Mesothelial cell of epicardium (in vitro differentiated cells): ENCODE results near the gene CLDN19. TPM values are rescaled to one million over a fixed set of nuclear protein-coding genes. Genes with fewer than 3 reads are reported as not detected.

Experiments used
- DNase-seq, 2 experiments: peaks; one replicate each; pipeline ENCODE4 v3.0.0; 2021; ENCODE audit warnings: low spot score in 2 of 2; ENCODE audit not compliant: unreplicated experiment in 2 of 2
- H3K27ac Mint-ChIP-seq: 2 replicates; pipeline ENCODE4 v1.8.0; 2021; ENCODE audit warnings: mixed read lengths
- H3K27me3 Mint-ChIP-seq: 2 replicates; pipeline ENCODE4 v1.8.0; 2021; ENCODE audit warnings: low read depth, mixed read lengths
- H3K36me3 Mint-ChIP-seq: 2 replicates; pipeline ENCODE4 v1.8.0; 2021; ENCODE audit warnings: mixed read lengths
- H3K4me1 Mint-ChIP-seq: 2 replicates; pipeline ENCODE4 v1.8.0; 2021; ENCODE audit warnings: mixed read lengths
- H3K4me3 Mint-ChIP-seq: 2 replicates; pipeline ENCODE4 v1.8.0; 2021; ENCODE audit warnings: mild to moderate bottlenecking, moderate library complexity, mixed read lengths
- H3K9me3 Mint-ChIP-seq: 2 replicates; pipeline ENCODE4 v1.8.0; 2021; ENCODE audit warnings: mixed read lengths
- total RNA-seq: library from RNA; stranded (reverse); gene quantifications from 3 replicates; pipeline ENCODE4 v1.2.1, GENCODE V29; 2021
- TF ChIP-seq, protein P1 (sequence below): fragments of 200-600 bp; sonication (generic); IDR thresholded peaks from one replicate; pipeline ENCODE4 v1.5.0; 2021; ENCODE audit warnings: antibody characterized with exemption; ENCODE audit not compliant: unreplicated experiment

Gene CLDN19
- total RNA-seq, 1 donor from 2014 or later, result 1.6 TPM

DNA sequence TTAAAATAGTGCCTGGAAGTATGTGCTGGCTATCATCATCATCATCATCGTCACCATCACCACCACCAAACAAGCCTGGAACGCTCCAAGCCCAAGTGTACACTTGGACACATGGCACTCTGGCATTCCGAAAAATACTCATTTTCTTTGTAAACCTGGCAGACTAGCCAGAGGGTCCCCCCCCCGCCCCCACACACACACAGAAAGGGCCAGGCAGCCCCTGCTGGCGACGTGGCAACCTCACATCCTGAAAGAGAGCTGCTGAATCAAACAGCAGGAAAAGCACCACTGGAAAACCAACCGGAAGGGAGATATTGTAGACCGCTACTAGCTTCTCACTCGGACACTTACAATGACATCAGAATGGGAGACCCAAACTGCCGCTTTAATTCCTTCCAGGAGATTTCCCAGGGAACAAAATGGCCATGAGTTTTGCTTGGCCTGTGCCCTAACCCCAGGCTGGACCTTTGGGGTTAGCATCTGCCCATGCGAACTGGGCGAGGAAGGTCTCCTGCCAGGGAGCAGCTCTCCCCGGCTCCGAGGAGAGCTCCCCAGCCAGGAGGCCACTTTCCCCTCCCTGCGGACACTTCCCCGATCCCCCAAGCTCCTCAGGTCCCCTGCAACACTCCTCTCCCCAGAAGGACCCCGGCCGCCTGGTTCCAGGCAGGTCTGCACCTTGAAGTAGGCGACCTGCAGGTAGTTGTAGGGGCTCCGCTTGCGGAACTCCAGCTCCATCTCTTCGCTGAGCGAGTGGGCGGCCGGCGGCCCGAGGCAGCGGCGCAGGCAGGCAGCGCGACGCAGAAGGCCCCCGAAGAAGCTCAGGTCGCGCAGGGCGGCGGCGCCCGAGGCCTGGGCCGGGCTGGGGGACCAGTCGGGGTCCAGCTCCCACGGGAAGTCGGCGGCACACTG, 26.1 kb upstream of the CLDN19 start:
- H3K4me3 Mint-ChIP-seq, result no peak overlapping the region
- H3K27me3 Mint-ChIP-seq, result no peaks in the 10 kb centered on the region
- H3K27ac Mint-ChIP-seq, result no peak overlapping the region
- TF ChIP-seq, protein P1, sequence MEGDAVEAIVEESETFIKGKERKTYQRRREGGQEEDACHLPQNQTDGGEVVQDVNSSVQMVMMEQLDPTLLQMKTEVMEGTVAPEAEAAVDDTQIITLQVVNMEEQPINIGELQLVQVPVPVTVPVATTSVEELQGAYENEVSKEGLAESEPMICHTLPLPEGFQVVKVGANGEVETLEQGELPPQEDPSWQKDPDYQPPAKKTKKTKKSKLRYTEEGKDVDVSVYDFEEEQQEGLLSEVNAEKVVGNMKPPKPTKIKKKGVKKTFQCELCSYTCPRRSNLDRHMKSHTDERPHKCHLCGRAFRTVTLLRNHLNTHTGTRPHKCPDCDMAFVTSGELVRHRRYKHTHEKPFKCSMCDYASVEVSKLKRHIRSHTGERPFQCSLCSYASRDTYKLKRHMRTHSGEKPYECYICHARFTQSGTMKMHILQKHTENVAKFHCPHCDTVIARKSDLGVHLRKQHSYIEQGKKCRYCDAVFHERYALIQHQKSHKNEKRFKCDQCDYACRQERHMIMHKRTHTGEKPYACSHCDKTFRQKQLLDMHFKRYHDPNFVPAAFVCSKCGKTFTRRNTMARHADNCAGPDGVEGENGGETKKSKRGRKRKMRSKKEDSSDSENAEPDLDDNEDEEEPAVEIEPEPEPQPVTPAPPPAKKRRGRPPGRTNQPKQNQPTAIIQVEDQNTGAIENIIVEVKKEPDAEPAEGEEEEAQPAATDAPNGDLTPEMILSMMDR, result peak; percentile 35
- peaks cover 7% of the 10 kb centered on the region for H3K36me3 Mint-ChIP-seq
- H3K9me3 Mint-ChIP-seq, result no peaks in the 10 kb centered on the region
- DNase-seq, result peak in 1 of 2 experiments; percentile 58
- peaks cover 13% of the 10 kb centered on the region for H3K4me1 Mint-ChIP-seq

DNA sequence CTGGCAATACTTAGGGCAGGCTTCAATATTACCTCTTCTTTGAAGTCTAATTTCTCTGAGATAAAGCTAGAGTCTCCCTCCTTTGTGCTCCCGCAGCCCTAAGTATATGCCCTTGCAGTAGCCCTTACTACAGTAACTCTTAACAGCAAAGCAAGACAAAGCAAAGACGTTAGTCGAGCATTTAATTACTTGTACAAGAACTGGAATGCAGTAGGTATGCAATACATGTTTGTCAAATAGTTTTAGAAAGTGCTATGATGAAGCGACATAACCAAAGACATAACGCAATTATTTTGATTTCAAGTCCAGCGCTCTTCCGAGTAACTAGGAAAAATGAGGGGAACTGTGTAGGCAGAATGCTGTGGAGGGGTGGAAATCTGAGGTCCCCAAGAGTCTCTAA, 25.2 kb upstream of the CLDN19 start:
- Mint-ChIP-seq H3K4me3 (no peak overlapping the region), H3K27me3 (no peaks in the 10 kb centered on the region), H3K27ac (no peak overlapping the region), H3K9me3 (no peaks in the 10 kb centered on the region), H3K36me3 (peaks cover 4% of the 10 kb centered on the region), H3K4me1 (peaks cover 10% of the 10 kb centered on the region)
- no peak for DNase-seq
- TF ChIP-seq, protein P1, result no peak

DNA sequence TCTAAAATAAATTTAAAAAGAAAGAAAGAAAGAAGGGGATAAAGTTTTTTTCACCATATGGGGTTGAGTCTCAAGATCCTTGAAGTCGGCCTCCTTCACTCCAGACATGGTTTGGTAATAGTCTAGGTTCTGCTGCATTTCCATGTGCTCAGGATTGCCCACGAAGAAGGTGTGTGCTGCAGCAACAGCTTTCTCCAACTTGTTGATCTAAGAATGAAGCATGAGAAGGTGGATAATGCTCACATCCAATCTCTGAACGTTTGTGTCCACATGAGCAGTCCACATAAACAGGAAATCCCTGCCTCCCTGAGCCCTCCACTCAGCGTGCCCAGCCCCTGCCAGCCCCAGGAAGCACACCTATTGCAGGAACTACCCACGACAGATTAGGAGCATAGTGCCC, 22.2 kb upstream of the CLDN19 start:
- Mint-ChIP-seq H3K9me3 (no peaks in the 10 kb centered on the region), H3K4me1 (no peaks in the 10 kb centered on the region), H3K36me3 (peaks cover 5% of the 10 kb centered on the region), H3K27me3 (no peaks in the 10 kb centered on the region), H3K4me3 (no peak overlapping the region), H3K27ac (peak overlapping the region; percentile 9)
- TF ChIP-seq, protein P1, result no peak
- DNase-seq, result no peak

DNA sequence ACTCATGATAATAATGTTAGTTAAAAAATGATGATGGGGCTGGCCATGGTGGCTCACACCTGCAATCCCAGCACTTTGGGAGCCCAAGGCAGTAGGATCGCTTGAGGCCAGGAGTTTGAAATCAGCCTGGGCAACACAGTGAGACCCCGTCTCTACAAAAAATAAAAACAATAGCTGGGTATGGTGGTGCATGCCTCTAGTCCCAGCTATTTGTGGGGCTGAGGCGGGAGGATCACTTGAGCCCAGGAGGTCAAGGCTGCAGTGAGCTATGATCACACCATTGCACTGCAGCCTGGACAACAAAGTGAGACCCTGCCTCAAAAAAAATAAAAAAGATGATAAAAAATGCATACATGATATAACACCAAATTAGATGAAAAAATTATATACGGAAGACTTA, 21.5 kb upstream of the CLDN19 start:
- Mint-ChIP-seq H3K36me3 (peaks cover 9% of the 10 kb centered on the region), H3K9me3 (no peaks in the 10 kb centered on the region), H3K27me3 (no peaks in the 10 kb centered on the region), H3K4me3 (no peak overlapping the region), H3K4me1 (no peaks in the 10 kb centered on the region), H3K27ac (no peak overlapping the region)
- DNase-seq, result no peak
- TF ChIP-seq, protein P1, result no peak

DNA sequence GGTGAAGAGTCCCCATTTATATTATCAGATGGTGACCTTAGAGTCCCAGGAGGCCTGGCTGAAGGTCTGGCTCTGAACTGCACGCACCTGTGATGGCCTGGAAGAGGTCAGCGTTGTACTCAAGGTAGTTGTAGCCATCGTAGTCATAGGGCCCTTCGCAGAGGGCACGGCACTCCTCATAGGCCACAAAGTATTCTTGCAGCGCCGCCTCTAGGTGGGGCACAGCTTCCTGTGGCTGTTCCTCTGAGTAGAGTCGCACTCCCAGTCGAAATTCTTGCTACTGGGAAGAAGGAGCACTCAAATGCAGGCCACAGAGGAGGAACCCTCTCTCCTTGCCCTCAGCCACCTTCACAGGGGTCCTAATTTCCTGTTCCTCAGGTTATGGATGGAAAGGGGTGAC, 19.1 kb upstream of the CLDN19 start:
- H3K36me3 Mint-ChIP-seq, result peaks cover 24% of the 10 kb centered on the region
- no peaks in the 10 kb centered on the region for H3K9me3 Mint-ChIP-seq
- H3K4me3 Mint-ChIP-seq, result no peak overlapping the region
- no peaks in the 10 kb centered on the region for H3K27me3 Mint-ChIP-seq
- TF ChIP-seq, protein P1, result no peak
- H3K4me1 Mint-ChIP-seq, result no peaks in the 10 kb centered on the region
- no peak overlapping the region for H3K27ac Mint-ChIP-seq
- no peak for DNase-seq
